AG09309 (cell line): ENCODE measurements around the gene CAVIN4.

Source experiments
- DNase-seq: peaks from one replicate; pipeline ENCODE4 v3.0.0-alpha.2; 2010; ENCODE audit warnings: low read depth
- H3K4me3 ChIP-seq: 2 replicates; pipeline ENCODE4 v1.5.1; 2011; ENCODE audit warnings: mild to moderate bottlenecking, low read depth, low read length, moderate library complexity; ENCODE audit not compliant: control insufficient read depth
- CTCF ChIP-seq: IDR thresholded peaks from 2 replicates; pipeline ENCODE4 v1.5.1; 2011; ENCODE audit warnings: mild to moderate bottlenecking, low read depth, low read length, inconsistent platforms; ENCODE audit not compliant: insufficient read depth, control insufficient read depth; ENCODE audit errors: missing control alignments

The CAVIN4 gene

GRCh38 chr9:100586093-100586492, 8.2 kb downstream of the CAVIN4 start:
- TF ChIP-seq CTCF: no peak
- no peak for DNase-seq
- H3K4me3 ChIP-seq: no peak overlapping the region

GRCh38 chr9:100587375-100587774, 9.5 kb downstream of the CAVIN4 start:
- DNase-seq: no peak
- H3K4me3 ChIP-seq: no peak overlapping the region
- no peak for TF ChIP-seq CTCF

GRCh38 chr9:100589582-100589981, 11.7 kb downstream of the CAVIN4 start:
- TF ChIP-seq CTCF: no peak
- H3K4me3 ChIP-seq: no peak overlapping the region
- no peak for DNase-seq

- DNase-seq: peak; percentile 48
- TF ChIP-seq CTCF: no peak
- no peak overlapping the region for H3K4me3 ChIP-seq
Observed at GRCh38 chr9:100590481-100590880, 12.6 kb downstream of the CAVIN4 start.

GRCh38 chr9:100591139-100591538, 13.3 kb downstream of the CAVIN4 start:
- no peak for DNase-seq
- no peak overlapping the region for H3K4me3 ChIP-seq
- TF ChIP-seq CTCF: no peak

- H3K4me3 ChIP-seq: no peak overlapping the region
- no peak for TF ChIP-seq CTCF
- no peak for DNase-seq
Observed at GRCh38 chr9:100591639-100592412, 13.9 kb downstream of the CAVIN4 start.
